ENCODE measurements around the gene PAN2.
A peak's percentile ranks its signal among the peaks of the same experiment; 100 is the strongest.
"Not testable (repeated sequence)": the region's sequence is repeated elsewhere in the genome, so short reads cannot be mapped to it uniquely, and the experiment has no call there.

Gene PAN2

GRCh38 chr12:56348776-56349175, 15.0 kb upstream of the PAN2 start:
- H3K9me3 Mint-ChIP-seq: no peaks in the 10 kb centered on the region

GRCh38 chr12:56347255-56347654, 13.5 kb upstream of the PAN2 start:
- not testable (repeated sequence) for H3K4me1 Mint-ChIP-seq; H3K9me3 Mint-ChIP-seq; DNase-seq; H3K4me3 Mint-ChIP-seq; H3K27me3 Mint-ChIP-seq (ENCODE audit: low read depth, poor library complexity); H3K27ac Mint-ChIP-seq
- peaks cover 57% of the 10 kb centered on the region for H3K36me3 Mint-ChIP-seq (ENCODE audit: low read depth)

More at GRCh38 chr12:56348776-56349175, 15.0 kb upstream of the PAN2 start:
- H3K4me1 Mint-ChIP-seq: no peaks in the 10 kb centered on the region
- TF ChIP-seq CTCF (IDR thresholded peaks at IDR 0.05): no peak
- H3K36me3 Mint-ChIP-seq (ENCODE audit: low read depth): peaks cover 50% of the 10 kb centered on the region
- H3K27ac Mint-ChIP-seq: no peak overlapping the region
- peaks cover 3% of the 10 kb centered on the region for H3K27me3 Mint-ChIP-seq (ENCODE audit: low read depth, poor library complexity)
- no peak overlapping the region for H3K4me3 Mint-ChIP-seq
- no peak for DNase-seq

- no peak overlapping the region for H3K27ac Mint-ChIP-seq
- no peaks in the 10 kb centered on the region for H3K4me1 Mint-ChIP-seq
- no peak for DNase-seq
- no peak overlapping the region for H3K4me3 Mint-ChIP-seq
- TF ChIP-seq CTCF (IDR thresholded peaks at IDR 0.05): no peak
- peaks cover 3% of the 10 kb centered on the region for H3K27me3 Mint-ChIP-seq (ENCODE audit: low read depth, poor library complexity)
- H3K36me3 Mint-ChIP-seq (ENCODE audit: low read depth): peaks cover 57% of the 10 kb centered on the region
- H3K9me3 Mint-ChIP-seq: no peaks in the 10 kb centered on the region
These were observed 12.9 kb upstream of the PAN2 start for GRCh38 chr12:56346675-56347074.

GRCh38 chr12:56342290-56342689, 8.5 kb upstream of the PAN2 start:
- not testable (repeated sequence) for H3K4me1 Mint-ChIP-seq; H3K4me3 Mint-ChIP-seq; H3K9me3 Mint-ChIP-seq; H3K27me3 Mint-ChIP-seq (ENCODE audit: low read depth, poor library complexity); DNase-seq; H3K27ac Mint-ChIP-seq
- peaks cover 26% of the 10 kb centered on the region for H3K36me3 Mint-ChIP-seq (ENCODE audit: low read depth)

GRCh38 chr12:56341616-56342015, 7.8 kb upstream of the PAN2 start:
- no peak for DNase-seq
- H3K9me3 Mint-ChIP-seq: no peaks in the 10 kb centered on the region
- peaks cover 11% of the 10 kb centered on the region for H3K27me3 Mint-ChIP-seq (ENCODE audit: low read depth, poor library complexity)
- H3K4me1 Mint-ChIP-seq: no peaks in the 10 kb centered on the region
- no peak for TF ChIP-seq CTCF (IDR thresholded peaks at IDR 0.05)
- H3K36me3 Mint-ChIP-seq (ENCODE audit: low read depth): peaks cover 26% of the 10 kb centered on the region
- peak overlapping the region; percentile 43 for H3K27ac Mint-ChIP-seq
- H3K4me3 Mint-ChIP-seq: no peak overlapping the region

GRCh38 chr12:56339158-56339422, 5.3 kb upstream of the PAN2 start:
- Mint-ChIP-seq H3K27me3 (ENCODE audit: low read depth, poor library complexity) (peaks cover 13% of the 10 kb centered on the region), H3K36me3 (ENCODE audit: low read depth) (peaks cover 11% of the 10 kb centered on the region), H3K4me1 (peaks cover 6% of the 10 kb centered on the region), H3K9me3 (no peaks in the 10 kb centered on the region), H3K4me3 (no peak overlapping the region), H3K27ac (no peak overlapping the region)
- DNase-seq: no peak
- no peak for TF ChIP-seq CTCF (IDR thresholded peaks at IDR 0.05)

- Mint-ChIP-seq H3K27ac (no peak within 1 kb of the TSS), H3K4me3 (no peak within 1 kb of the TSS), H3K9me3 (no peaks in the 10 kb centered on the region), H3K27me3 (ENCODE audit: low read depth, poor library complexity) (peaks cover 15% of the 10 kb centered on the region), H3K36me3 (ENCODE audit: low read depth) (peaks cover 5% of the 10 kb centered on the region), H3K4me1 (peaks cover 8% of the 10 kb centered on the region)
- TF ChIP-seq CTCF (IDR thresholded peaks at IDR 0.05): no peak
- DNase-seq: no peak
These were observed 4.7 kb upstream of the PAN2 start, which contains the start of gene IL23A for GRCh38 chr12:56338308-56339157. Gene IL23A, plus strand, starts transcription at chr12:56338884. Its CDS starts 161 bp downstream, at chr12:56339045.

All from nephron progenitor cell (in vitro differentiated cells).